Osteocyte (in vitro differentiated cells): ENCODE results near the gene HOXD10. TPM values are rescaled to one million over a fixed set of nuclear protein-coding genes. Genes with fewer than 3 reads are reported as not detected.
A peak's percentile ranks its signal among the peaks of the same experiment; 100 is the strongest.

Experiments used
- DNase-seq: peaks from one replicate; pipeline ENCODE4 v3.0.0; 2021; ENCODE audit warnings: mixed read lengths; ENCODE audit not compliant: unreplicated experiment; ENCODE audit errors: extremely low spot score
- H3K27ac Mint-ChIP-seq: one replicate; pipeline ENCODE4 v1.8.0; 2021; ENCODE audit warnings: mild to moderate bottlenecking, mixed read lengths; ENCODE audit not compliant: unreplicated experiment
- H3K27me3 Mint-ChIP-seq: one replicate; pipeline ENCODE4 v1.8.0; 2021; ENCODE audit warnings: mixed read lengths; ENCODE audit not compliant: unreplicated experiment
- H3K36me3 Mint-ChIP-seq: one replicate; pipeline ENCODE4 v1.8.0; 2021; ENCODE audit warnings: mixed read lengths; ENCODE audit not compliant: unreplicated experiment
- H3K4me1 Mint-ChIP-seq: one replicate; pipeline ENCODE4 v1.8.0; 2021; ENCODE audit warnings: mixed read lengths; ENCODE audit not compliant: unreplicated experiment
- H3K4me3 Mint-ChIP-seq: one replicate; pipeline ENCODE4 v1.8.0; 2021; ENCODE audit warnings: mild to moderate bottlenecking, moderate library complexity, mixed read lengths; ENCODE audit not compliant: unreplicated experiment
- H3K9me3 Mint-ChIP-seq: one replicate; pipeline ENCODE4 v1.8.0; 2021; ENCODE audit warnings: mixed read lengths; ENCODE audit not compliant: unreplicated experiment
- total RNA-seq: library from RNA; stranded (reverse); gene quantifications from 2 replicates; pipeline ENCODE4 v1.2.1, GENCODE V29; 2021
- TF ChIP-seq, protein P1 (sequence below): fragments of 200-600 bp; sonication (generic); IDR thresholded peaks from 2 replicates; pipeline ENCODE4 v1.5.0; 2021; ENCODE audit warnings: antibody characterized with exemption, mild to moderate bottlenecking, moderate library complexity

The HOXD10 gene
- total RNA-seq, 1 donor from 2014 or later = not detected

DNA sequence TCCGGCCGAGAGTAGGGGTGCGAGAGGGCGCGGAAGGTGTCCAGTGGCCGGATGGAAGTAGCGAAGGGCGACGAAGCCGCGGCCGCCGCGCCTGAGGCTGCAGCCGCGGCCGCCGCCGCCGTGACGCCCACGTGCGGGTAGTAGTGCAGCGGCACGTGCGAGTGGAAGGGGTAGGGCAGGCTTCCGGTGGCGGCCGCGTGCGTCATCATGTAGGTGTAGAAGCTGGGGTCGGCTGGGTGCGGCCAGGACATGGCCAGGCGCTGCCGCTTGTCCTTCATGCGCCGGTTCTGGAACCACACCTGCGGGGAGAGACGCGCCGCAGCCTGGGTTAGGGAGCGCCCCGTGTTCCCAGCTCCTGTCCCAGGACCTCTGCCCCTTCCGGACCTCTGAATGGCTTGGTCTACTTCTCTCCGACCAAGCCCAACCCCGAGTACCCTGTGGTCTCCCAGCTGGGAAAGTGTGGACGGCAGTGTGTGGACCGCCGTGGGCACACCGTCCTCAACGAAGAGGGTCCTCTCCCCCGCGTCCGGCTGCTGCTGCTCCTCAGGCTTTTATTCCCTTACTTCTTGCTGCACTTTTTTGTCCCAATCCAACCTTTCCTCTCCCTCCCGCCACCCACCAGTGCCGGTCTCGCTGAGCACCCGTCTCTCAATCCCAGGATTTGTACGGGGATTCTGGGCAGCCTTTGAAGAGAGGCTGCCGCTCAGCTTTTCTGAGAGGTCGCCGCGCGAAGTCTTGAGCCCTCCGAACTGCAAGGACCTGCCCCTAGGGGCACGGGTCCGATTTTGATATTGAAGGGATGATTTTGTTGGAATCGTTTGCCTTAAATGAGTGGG lies 35.8 kb upstream of the HOXD10 start:
- Mint-ChIP-seq H3K4me3 (peak overlapping the region; percentile 8), H3K36me3 (no peaks in the 10 kb centered on the region), H3K27ac (no peak overlapping the region), H3K27me3 (peaks cover 85% of the 10 kb centered on the region), H3K4me1 (peaks cover 24% of the 10 kb centered on the region), H3K9me3 (no peaks in the 10 kb centered on the region)
- TF ChIP-seq, protein P1, sequence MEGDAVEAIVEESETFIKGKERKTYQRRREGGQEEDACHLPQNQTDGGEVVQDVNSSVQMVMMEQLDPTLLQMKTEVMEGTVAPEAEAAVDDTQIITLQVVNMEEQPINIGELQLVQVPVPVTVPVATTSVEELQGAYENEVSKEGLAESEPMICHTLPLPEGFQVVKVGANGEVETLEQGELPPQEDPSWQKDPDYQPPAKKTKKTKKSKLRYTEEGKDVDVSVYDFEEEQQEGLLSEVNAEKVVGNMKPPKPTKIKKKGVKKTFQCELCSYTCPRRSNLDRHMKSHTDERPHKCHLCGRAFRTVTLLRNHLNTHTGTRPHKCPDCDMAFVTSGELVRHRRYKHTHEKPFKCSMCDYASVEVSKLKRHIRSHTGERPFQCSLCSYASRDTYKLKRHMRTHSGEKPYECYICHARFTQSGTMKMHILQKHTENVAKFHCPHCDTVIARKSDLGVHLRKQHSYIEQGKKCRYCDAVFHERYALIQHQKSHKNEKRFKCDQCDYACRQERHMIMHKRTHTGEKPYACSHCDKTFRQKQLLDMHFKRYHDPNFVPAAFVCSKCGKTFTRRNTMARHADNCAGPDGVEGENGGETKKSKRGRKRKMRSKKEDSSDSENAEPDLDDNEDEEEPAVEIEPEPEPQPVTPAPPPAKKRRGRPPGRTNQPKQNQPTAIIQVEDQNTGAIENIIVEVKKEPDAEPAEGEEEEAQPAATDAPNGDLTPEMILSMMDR = no peak
- no peak for DNase-seq

GRCh38 chr2:176081376-176081836 lies 35.2 kb upstream of the HOXD10 start:
- Mint-ChIP-seq H3K9me3 (no peaks in the 10 kb centered on the region), H3K36me3 (no peaks in the 10 kb centered on the region), H3K27ac (no peak overlapping the region), H3K4me3 (no peak overlapping the region), H3K4me1 (peaks cover 26% of the 10 kb centered on the region), H3K27me3 (peaks cover 84% of the 10 kb centered on the region)
- DNase-seq = no peak
- TF ChIP-seq, protein P1 = no peak

DNA sequence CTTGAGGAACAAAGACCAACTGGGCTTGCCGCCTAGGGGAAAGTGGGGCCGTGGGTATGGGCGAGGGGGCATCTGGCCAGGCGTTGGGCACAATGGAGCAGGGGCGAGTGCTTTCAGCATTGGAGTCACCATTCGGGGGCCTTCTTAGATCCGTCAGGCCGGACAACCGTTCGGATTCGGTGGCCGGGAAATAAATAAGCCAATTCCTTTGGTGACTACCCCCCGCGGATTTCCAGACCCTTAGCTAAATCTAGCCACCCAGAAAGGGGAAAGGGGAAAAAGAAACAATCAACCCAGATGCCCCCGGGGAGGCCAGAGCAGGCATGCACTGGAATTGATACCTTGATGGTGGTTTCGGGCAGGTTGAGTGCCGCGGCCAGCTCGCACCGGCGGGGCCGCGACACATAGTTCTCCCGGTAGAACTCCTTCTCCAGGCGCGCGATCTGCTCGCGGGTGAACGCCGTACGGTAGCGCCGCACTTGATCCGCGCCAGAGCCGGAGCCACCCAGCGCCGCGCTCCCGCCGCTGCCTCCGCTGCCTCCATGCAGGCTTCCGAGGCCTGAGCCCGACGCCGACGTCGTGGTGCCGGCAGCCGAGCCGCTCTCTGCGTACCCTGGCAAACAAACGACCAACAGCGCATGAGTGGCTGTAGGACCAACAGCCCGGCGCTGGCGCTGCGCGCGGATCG lies 34.6 kb upstream of the HOXD10 start:
- Mint-ChIP-seq H3K36me3 (no peaks in the 10 kb centered on the region), H3K4me1 (peaks cover 27% of the 10 kb centered on the region), H3K4me3 (no peak overlapping the region), H3K9me3 (no peaks in the 10 kb centered on the region), H3K27me3 (peaks cover 84% of the 10 kb centered on the region), H3K27ac (no peak overlapping the region)
- DNase-seq = no peak
- TF ChIP-seq, protein P1 = no peak

GRCh38 chr2:176082525-176082823 lies 34.1 kb upstream of the HOXD10 start:
- TF ChIP-seq, protein P1 = no peak
- no peak overlapping the region for H3K27ac Mint-ChIP-seq
- DNase-seq = no peak
- peaks cover 27% of the 10 kb centered on the region for H3K4me1 Mint-ChIP-seq
- no peaks in the 10 kb centered on the region for H3K36me3 Mint-ChIP-seq
- no peaks in the 10 kb centered on the region for H3K9me3 Mint-ChIP-seq
- H3K27me3 Mint-ChIP-seq = peaks cover 84% of the 10 kb centered on the region
- no peak overlapping the region for H3K4me3 Mint-ChIP-seq
